Activated CD8-positive, alpha-beta memory T cell treated with anti-CD3 and anti-CD28 coated beads for 48 hours (primary cell): ENCODE results near the gene AQP12B.

ENCODE experiments used
- DNase-seq, 3 experiments: peaks; one replicate each; pipeline ENCODE4 v3.0.0-alpha.2; 2020; ENCODE audit warnings: low read depth in 2 of 3, low spot score in 2 of 3

The AQP12B gene

GRCh38 chr2:240635998-240636547, 46.6 kb downstream of the AQP12B start:
- DNase-seq: no peak

GRCh38 chr2:240635121-240635997, 47.3 kb downstream of the AQP12B start:
- no peak for DNase-seq

GRCh38 chr2:240632306-240632721, 50.4 kb downstream of the AQP12B start:
- DNase-seq: no peak

DNA sequence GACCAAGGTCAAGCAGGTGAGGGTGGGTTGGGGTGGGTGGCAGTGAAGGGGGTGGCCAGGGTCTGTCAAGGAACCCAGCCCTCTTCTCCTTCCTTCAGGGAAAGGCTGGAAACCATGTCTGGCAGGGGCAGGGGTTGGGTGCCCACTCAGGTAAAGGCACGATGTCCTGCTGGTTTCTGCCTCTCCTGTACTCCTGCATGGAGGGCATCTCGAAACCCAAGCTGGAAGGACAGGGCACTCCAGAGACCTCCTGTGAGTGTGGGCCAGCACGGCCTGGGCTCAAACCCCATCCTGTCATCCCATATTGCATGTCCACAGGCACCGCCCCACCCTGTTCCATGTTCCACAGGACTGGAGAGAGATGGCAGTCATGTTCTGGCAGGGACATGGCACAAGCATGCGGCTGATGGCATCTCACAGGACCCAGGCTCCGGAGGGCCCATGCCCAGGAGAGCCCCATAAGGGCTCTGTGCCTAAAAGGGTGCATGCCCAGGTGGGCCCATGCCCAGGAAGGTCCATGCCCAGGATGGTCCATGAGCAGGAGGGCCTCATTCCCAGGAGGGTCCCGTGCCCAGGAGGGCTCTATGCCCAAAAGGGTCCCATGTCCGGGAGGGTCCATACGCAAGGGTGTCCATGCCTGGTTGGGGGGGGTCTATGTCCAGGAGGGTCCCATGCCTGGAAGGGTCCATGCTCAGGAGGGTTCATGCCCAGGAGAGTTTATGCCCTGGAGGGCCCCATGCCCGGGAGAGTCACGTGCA, 51.0 kb downstream of the AQP12B start:
- DNase-seq: no peak

GRCh38 chr2:240630771-240631547, 51.7 kb downstream of the AQP12B start:
- DNase-seq: no peak

DNA sequence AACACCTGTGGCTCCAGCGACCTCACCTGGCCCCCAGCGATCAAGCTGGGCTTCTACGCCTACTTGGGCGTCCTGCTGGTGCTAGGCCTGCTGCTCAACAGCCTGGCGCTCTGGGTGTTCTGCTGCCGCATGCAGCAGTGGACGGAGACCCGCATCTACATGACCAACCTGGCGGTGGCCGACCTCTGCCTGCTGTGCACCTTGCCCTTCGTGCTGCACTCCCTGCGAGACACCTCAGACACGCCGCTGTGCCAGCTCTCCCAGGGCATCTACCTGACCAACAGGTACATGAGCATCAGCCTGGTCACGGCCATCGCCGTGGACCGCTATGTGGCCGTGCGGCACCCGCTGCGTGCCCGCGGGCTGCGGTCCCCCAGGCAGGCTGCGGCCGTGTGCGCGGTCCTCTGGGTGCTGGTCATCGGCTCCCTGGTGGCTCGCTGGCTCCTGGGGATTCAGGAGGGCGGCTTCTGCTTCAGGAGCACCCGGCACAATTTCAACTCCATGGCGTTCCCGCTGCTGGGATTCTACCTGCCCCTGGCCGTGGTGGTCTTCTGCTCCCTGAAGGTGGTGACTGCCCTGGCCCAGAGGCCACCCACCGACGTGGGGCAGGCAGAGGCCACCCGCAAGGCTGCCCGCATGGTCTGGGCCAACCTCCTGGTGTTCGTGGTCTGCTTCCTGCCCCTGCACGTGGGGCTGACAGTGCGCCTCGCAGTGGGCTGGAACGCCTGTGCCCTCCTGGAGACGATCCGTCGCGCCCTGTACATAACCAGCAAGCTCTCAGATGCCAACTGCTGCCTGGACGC, 52.5 kb downstream of the AQP12B start:
- no peak for DNase-seq

- DNase-seq: no peak
Observed at GRCh38 chr2:240629619-240629967, 53.1 kb downstream of the AQP12B start.

DNA sequence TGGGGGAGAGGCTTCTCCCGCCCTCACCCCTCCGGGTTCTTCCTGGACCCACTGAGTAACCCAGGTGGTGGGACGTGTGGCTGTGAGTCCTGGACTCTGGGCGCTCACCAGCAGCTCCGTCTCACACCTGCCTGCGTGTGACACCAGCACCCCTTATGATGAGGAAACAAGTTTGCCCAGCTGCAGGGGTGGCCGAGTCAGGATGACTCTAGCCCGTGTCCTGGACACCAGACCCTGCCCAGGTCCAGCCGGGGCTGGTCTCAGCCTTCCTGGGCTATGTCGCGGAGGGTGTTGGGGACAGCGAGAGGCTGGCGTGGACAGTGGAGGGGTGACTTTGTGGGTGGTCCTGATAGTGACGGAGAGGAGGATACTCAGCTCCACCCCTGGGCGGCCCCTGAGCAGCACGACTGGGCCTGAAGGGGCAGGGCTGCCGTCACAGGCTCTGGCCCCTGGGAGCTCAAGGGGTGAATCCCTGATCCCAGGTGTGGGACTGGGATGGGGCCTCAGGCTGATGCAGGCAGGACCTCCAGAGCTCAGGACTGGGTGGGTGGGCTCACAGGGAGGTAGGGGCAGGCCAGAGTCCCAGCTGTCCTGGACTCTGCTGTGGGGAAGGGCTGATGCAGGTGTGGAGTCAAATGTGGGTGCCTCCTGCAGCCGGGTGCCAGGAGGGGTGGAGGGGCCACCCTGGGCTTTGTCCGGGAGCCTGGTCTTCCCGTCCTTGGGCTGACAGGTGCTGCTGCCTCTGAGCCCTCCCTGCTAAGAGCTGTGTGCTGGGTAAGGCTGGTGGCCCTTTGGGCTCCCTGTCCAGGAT, 53.7 kb downstream of the AQP12B start:
- DNase-seq: no peak

DNA sequence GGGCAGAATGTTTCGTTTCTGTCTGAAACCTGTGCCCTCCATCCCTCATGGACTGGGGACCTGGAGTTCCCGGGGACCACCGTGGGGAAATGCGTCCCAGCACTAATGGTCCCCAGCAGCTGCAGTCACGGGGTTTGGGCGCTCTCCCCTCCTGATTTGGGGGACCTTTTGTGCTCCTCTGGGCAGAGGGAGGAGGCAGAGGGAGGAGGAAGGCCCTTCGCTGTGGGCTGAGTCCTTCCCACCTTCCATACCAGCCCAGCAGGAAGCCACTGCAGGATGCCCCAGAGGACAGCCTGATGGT, 54.2 kb downstream of the AQP12B start:
- no peak for DNase-seq

DNA sequence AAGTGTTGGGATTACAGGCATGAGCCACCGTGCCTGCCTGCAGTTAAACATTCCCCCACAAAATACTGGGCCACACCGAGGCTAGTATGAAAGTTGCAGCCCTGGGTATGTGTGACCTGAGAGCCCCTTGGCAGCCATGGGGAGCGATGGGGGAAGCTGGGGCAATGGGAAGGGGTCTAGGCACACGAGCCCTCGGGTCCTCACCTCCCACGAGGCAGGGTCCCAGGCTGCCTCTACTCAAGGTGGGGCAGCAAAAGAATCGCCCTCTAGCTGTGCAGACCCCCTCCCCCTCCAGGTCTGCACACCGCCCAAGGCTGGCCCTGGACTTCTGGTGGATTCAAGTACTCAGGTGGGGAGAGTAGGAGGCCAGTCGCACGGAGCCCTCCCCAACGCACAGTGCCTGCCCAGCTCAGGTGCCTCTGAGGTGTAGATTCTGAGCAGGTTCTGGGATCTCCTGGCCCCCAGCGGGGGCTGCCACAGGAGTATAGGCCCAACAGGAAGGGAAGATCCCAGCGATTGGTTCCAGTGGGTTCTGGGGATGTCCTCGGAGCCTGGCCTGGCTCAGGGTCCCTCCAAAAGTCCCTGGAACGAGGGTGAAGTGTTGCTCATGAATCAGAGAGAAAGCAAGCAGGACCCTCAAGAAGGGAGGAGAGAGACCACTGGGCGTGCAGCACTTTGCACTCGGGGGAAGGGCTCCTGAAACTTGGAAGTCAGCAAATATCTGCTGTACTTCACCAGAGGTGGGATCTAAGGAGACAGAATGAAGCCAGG, 54.8 kb downstream of the AQP12B start:
- DNase-seq: no peak

GRCh38 chr2:240626531-240627300, 56.0 kb downstream of the AQP12B start:
- no peak for DNase-seq
